Ishikawa (cell line): ENCODE measurements around the gene CADM3.

Source experiments
- CEBPB ChIP-seq: IDR thresholded peaks from 2 replicates; pipeline ENCODE4 v1.6.1; 2012
- CREB1 ChIP-seq: IDR thresholded peaks from 2 replicates; pipeline ENCODE4 v1.6.1; 2012; ENCODE audit warnings: low read depth
- EGR1 ChIP-seq: IDR thresholded peaks from 2 replicates; pipeline ENCODE4 v1.6.1; 2012
- EP300 ChIP-seq: IDR thresholded peaks from 2 replicates; pipeline ENCODE4 v1.6.1; 2012; ENCODE audit warnings: borderline replicate concordance
- FOXM1 ChIP-seq: IDR thresholded peaks from 2 replicates; pipeline ENCODE4 v1.6.1; 2012; ENCODE audit warnings: low read depth, borderline replicate concordance
- MAX ChIP-seq: IDR thresholded peaks from 2 replicates; pipeline ENCODE4 v1.6.1; 2012
- NFIC ChIP-seq: IDR thresholded peaks from 2 replicates; pipeline ENCODE4 v1.6.1; 2012
- RAD21 ChIP-seq: IDR thresholded peaks from 2 replicates; pipeline ENCODE4 v1.6.1; 2012; ENCODE audit warnings: low read depth
- REST ChIP-seq: IDR thresholded peaks from 2 replicates; pipeline ENCODE4 v1.6.1; 2012; ENCODE audit warnings: low read depth, mild to moderate bottlenecking
- TAF1 ChIP-seq: IDR thresholded peaks from 2 replicates; pipeline ENCODE4 v1.6.1; 2012; ENCODE audit warnings: low read depth, mild to moderate bottlenecking
- TCF12 ChIP-seq: IDR thresholded peaks from 2 replicates; pipeline ENCODE4 v1.6.1; 2012; ENCODE audit warnings: low read depth
- TEAD4 ChIP-seq: IDR thresholded peaks from 2 replicates; pipeline ENCODE4 v1.6.1; 2012
- USF1 ChIP-seq: IDR thresholded peaks from 2 replicates; pipeline ENCODE4 v1.6.1; 2012
- YY1 ChIP-seq: IDR thresholded peaks from 2 replicates; pipeline ENCODE4 v1.6.1; 2012; ENCODE audit warnings: low read depth
- ZBTB7A ChIP-seq: IDR thresholded peaks from 2 replicates; pipeline ENCODE4 v1.6.1; 2012; ENCODE audit warnings: low read depth

CADM3 gene

GRCh38 chr1:159179906-159180305, 8.5 kb downstream of the CADM3 start:
- TF ChIP-seq TEAD4 (no peak), TCF12 (no peak)

GRCh38 chr1:159180516-159180915, 9.1 kb downstream of the CADM3 start:
- TF ChIP-seq FOXM1: no peak

GRCh38 chr1:159181328-159182024, 10.1 kb downstream of the CADM3 start:
- TF ChIP-seq FOXM1: no peak
- no peak for TF ChIP-seq TEAD4
- TF ChIP-seq RAD21: no peak
- no peak for TF ChIP-seq ZBTB7A
- TF ChIP-seq CREB1: no peak
- TF ChIP-seq USF1: no peak
- TF ChIP-seq MAX: no peak
- no peak for TF ChIP-seq CEBPB

GRCh38 chr1:159184201-159184600, 12.8 kb downstream of the CADM3 start:
- TF ChIP-seq TEAD4 (no peak), MAX (no peak), CREB1 (no peak), ZBTB7A (no peak), FOXM1 (no peak), EP300 (no peak), REST (no peak), NFIC (no peak), USF1 (no peak), RAD21 (no peak), CEBPB (no peak), TAF1 (no peak), YY1 (no peak), TCF12 (no peak), EGR1 (no peak)

GRCh38 chr1:159185121-159185520, 13.7 kb downstream of the CADM3 start:
- no peak for TF ChIP-seq CEBPB
- no peak for TF ChIP-seq EGR1
- no peak for TF ChIP-seq USF1
- TF ChIP-seq EP300: no peak
- no peak for TF ChIP-seq TCF12
- no peak for TF ChIP-seq NFIC

GRCh38 chr1:159187033-159187432, 15.6 kb downstream of the CADM3 start:
- no peak for TF ChIP-seq TAF1
- no peak for TF ChIP-seq MAX
- no peak for TF ChIP-seq TCF12
- no peak for TF ChIP-seq CREB1
- TF ChIP-seq REST: no peak
- no peak for TF ChIP-seq NFIC
- TF ChIP-seq ZBTB7A: no peak
- TF ChIP-seq EGR1: no peak
- no peak for TF ChIP-seq EP300
- TF ChIP-seq YY1: no peak
- no peak for TF ChIP-seq FOXM1
